Loucy (cell line): ENCODE measurements around the gene DNAI1.

Source experiments
- CTCF ChIP-seq: fragments of 200-600 bp; sonication (generic); conservative IDR thresholded peaks from 2 replicates; pipeline ENCODE4 v1.5.1; 2014; ENCODE audit warnings: mild to moderate bottlenecking, antibody characterized with exemption, low read length
- EZH2phosphoT487 ChIP-seq: fragments of 200-600 bp; IDR thresholded peaks from 2 replicates; pipeline ENCODE4 v1.6.1; 2018; ENCODE audit warnings: antibody characterized with exemption, mild to moderate bottlenecking, moderate library complexity, borderline replicate concordance

GRCh38 chr9:34413231-34413852, 45.3 kb upstream of the DNAI1 start:
- TF ChIP-seq CTCF (no peak), EZH2phosphoT487 (no peak)
